GM06990 (cell line): ENCODE data around the gene HAGHL.

Source experiments
- DNase-seq: peaks from one replicate; pipeline ENCODE4 v3.0.0-alpha.2; 2011; ENCODE audit not compliant: insufficient read length; ENCODE audit errors: extremely low read depth
- H3K27me3 ChIP-seq: replicated peaks from 2 replicates; pipeline ENCODE4 v1.6.0; 2011; ENCODE audit warnings: low read length; ENCODE audit not compliant: control insufficient read depth, insufficient read depth
- H3K36me3 ChIP-seq: 2 replicates; pipeline ENCODE4 v1.5.1; 2011; ENCODE audit warnings: low read length; ENCODE audit not compliant: control insufficient read depth, insufficient read depth
- H3K4me3 ChIP-seq: replicated peaks from 2 replicates; pipeline ENCODE4 v1.5.1; 2011; ENCODE audit warnings: low read depth, mild to moderate bottlenecking, control low read depth, low read length
- CTCF ChIP-seq: IDR thresholded peaks from 2 replicates; pipeline ENCODE4 v1.5.1; 2011; ENCODE audit warnings: low read length, control low read depth, mild to moderate bottlenecking, inconsistent platforms; ENCODE audit not compliant: insufficient read depth, poor library complexity, severe bottlenecking

HAGHL gene

DNA sequence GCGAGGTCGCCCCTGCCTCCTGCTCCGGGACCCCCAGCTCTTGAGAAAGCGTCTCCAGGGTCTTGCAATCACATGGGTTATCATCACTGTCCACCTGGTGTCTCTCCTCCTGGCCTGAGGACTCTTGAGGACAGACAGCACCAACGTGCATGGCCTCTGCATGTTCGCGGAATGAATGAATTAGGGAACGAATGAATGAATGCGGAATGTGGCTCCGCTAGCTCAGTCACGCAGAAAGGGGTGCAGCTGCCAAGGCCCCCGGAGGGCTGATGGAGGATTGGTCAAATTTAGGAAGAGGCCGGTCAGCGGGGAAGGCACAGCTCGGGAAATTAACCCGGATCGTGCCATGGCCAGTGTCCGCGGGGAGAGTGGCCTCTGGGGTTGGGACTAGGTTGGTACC, 24.6 kb upstream of the HAGHL start:
- H3K27me3 ChIP-seq: no peaks in the 10 kb centered on the region; the same call in 1 of the 2 replicates
- H3K4me3 ChIP-seq: no peak overlapping the region
- DNase-seq: no peak
- TF ChIP-seq CTCF: no peak
- H3K36me3 ChIP-seq: no peaks in the 10 kb centered on the region

DNA sequence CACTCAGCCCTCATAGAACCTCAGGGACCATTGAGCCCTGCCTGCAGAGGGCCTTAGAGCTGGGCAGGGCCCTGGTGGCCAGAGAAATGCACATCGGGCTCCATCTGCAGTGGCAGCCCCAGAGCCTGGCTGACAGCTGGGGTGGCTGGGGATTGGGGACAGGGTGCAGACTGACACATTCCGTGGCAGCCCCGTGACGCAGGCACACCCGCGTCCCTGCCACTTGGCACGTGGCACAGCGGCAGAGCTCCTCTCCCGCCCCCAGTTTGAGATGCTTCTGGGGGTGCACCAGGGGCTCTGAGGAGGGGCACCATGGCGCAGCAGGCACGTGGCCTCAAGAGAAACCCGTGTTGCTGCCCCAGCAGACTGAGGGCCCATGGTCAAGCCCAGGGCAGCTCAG, 23.5 kb upstream of the HAGHL start:
- no peaks in the 10 kb centered on the region; the same call in none of the 2 replicates for H3K27me3 ChIP-seq
- H3K4me3 ChIP-seq: no peak overlapping the region

GRCh38 chr16:704047-704446, 22.9 kb upstream of the HAGHL start:
- Histone ChIP-seq H3K27me3 (no peaks in the 10 kb centered on the region; the same call in none of the 2 replicates), H3K4me3 (no peak overlapping the region)

More for the DNA sequence above, 23.5 kb upstream of the HAGHL start:
- TF ChIP-seq CTCF: no peak
- no peak for DNase-seq
- no peaks in the 10 kb centered on the region for H3K36me3 ChIP-seq

DNA sequence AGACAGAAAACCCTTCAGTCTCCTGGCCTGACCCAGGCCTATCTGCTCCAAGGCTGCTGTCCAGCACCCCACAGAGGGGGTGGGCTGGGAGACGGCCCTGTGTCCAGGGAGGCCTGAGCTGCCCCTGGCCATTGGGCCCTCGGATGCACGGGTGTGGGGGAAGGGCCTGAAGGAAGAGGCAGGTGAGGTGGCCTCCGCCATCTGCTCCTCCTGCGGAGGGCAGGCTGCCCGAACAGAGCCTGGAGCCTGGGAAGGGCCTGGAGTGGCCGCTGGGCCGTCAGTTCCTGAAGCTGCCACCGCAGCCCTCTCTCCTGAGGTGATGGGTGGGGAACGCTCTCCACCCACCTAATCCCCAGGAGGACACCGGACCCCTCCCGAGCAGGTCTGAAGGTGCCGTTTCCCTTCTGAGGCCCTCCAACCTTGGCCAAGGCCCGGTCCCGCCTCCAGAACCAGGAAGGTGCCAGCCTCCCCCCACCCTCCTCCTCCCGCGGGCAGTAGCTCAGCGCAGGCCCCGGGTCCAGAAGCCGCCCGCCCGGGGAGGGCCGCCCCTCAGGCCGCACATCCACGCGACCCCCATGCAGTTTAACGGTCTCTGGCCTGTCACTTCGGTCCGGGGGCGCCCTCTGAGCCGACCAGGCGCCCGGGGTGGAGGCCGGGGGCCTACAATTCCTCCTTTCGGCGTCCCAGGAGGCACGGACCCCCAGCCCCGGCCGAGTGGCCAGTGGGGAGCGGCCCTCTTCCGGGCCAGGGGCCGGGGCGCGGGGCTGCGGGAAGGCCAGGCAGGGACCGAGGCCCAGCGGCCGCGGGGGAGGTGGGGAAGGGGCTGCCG, 22.1 kb upstream of the HAGHL start:
- TF ChIP-seq CTCF: no peak
- Histone ChIP-seq H3K4me3 (no peak overlapping the region), H3K27me3 (no peaks in the 10 kb centered on the region; the same call in none of the 2 replicates), H3K36me3 (no peaks in the 10 kb centered on the region)
- DNase-seq: no peak

More at GRCh38 chr16:704047-704446, 22.9 kb upstream of the HAGHL start:
- TF ChIP-seq CTCF: no peak
- no peaks in the 10 kb centered on the region for H3K36me3 ChIP-seq
- no peak for DNase-seq

DNA sequence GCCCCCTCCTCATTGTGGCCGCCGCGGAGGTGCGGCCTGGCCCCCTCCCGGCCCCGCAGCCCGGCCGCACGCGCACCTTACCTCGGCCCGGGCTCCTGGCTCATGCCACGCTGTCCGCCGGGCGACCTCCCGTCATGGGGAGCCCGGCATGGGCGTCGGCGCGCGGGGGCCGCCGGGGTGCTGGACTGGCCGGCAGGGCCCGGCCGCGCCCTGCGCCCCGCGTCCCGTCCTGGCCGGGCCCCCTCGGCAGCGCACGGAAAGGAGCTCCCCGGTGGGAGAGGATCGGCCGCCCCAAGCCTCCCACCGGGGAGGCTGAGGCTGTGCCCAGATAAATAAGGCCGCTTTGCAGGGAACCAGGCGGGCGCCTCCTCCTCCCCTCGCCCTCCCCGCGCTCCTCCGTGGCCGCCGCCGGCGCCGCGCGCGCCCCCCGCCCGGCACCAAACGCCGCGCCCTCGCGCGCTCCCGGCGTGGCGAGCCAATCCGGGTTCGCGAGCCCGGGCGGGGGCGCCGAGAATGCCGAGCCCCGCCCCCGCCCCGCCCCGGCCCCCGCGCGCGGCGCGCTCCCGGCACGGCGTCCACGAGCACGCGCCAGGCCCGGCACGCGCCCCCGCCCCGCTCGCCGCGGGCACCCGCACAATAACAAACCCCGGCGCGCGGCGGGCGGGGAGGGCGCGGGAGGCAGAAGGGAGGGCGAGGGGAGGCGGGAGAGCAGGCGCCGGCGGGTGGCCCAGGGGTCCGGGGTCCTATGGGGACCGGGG, 21.3 kb upstream of the HAGHL start, which contains the start of gene FBXL16:
TSS of gene FBXL16 (minus strand) at position 371 of the 758 bp plus-strand sequence. CDS start 8,396 bp downstream, outside the sequence.
- no peak for TF ChIP-seq CTCF
- no peak for DNase-seq

More for the DNA sequence above, 21.3 kb upstream of the HAGHL start, which contains the start of gene FBXL16:
- Histone ChIP-seq H3K4me3 (no peak within 1 kb of the TSS), H3K36me3 (no peaks in the 10 kb centered on the region), H3K27me3 (peaks cover 2% of the 10 kb centered on the region)
